Aorta (tissue), 5 donors: ENCODE measurements around the gene MYO18A. TPM values are rescaled to one million over a fixed set of nuclear protein-coding genes. Genes with fewer than 3 reads are reported as not detected.

Experiments used
- ATAC-seq: fragments of 200-7000 bp; cut with Tn5 transposase; one replicate; pipeline ENCODE4 v1.9.1; 2022; ENCODE audit warnings: moderate library complexity; ENCODE audit not compliant: low FRiP score
- DNase-seq, 2 donors: peaks; one replicate each; pipeline ENCODE4 v3.0.0-alpha.2; 2020
- H3K27ac ChIP-seq, 2 donors: one replicate each; pipeline ENCODE4 v1.5.1; 2013; ENCODE audit warnings: low read length in 2 of 2, mild to moderate bottlenecking in 2 of 2, moderate library complexity in 2 of 2, control low read depth in 1 of 2, inconsistent platforms in 1 of 2, low read depth in 1 of 2
- H3K27me3 ChIP-seq, 2 donors: one replicate each; pipeline ENCODE4 v1.6.1; 2013; ENCODE audit warnings: control low read depth in 1 of 2, low read length in 1 of 2, mild to moderate bottlenecking in 1 of 2, moderate library complexity in 1 of 2; ENCODE audit not compliant: insufficient read depth in 2 of 2, control insufficient read depth in 1 of 2
- H3K36me3 ChIP-seq, 2 donors: one replicate each; pipeline ENCODE4 v1.6.1; 2013; ENCODE audit warnings: control low read depth in 1 of 2, low read length in 1 of 2, mild to moderate bottlenecking in 1 of 2; ENCODE audit not compliant: insufficient read depth in 2 of 2, control insufficient read depth in 1 of 2
- H3K4me1 ChIP-seq, 2 donors: one replicate each; pipeline ENCODE4 v1.6.1; 2013; ENCODE audit warnings: low read length in 2 of 2, control low read depth in 1 of 2, mild to moderate bottlenecking in 1 of 2, moderate library complexity in 1 of 2; ENCODE audit not compliant: insufficient read depth in 2 of 2, control insufficient read depth in 1 of 2
- H3K4me3 ChIP-seq, 2 donors: one replicate each; pipeline ENCODE4 v1.5.1; 2013; ENCODE audit warnings: low read length in 2 of 2, control low read depth in 1 of 2, mild to moderate bottlenecking in 1 of 2
- H3K9me3 ChIP-seq: one replicate; pipeline ENCODE4 v1.6.1; 2013; ENCODE audit warnings: mild to moderate bottlenecking, low read length; ENCODE audit not compliant: control insufficient read depth
- WGBS, 2 donors: extraction: QIAGEN DNeasy Blood & Tissue Kit; methylation state at CpG; one replicate each; pipeline ENCODE4 v1.1.7; 2013; 5-methylcytosine and 5-hydroxymethylcytosine counted together
- intact Hi-C, 2 donors: fragments of 100-400 bp; cut with DNase I; formaldehyde crosslinking; loops; one replicate each; pipeline versions ENCODE4 v1.14.2 to v1.15.0; 2022
- polyA plus RNA-seq, 2 donors: library from polyadenylated mRNA; stranded (reverse); fragments of 200-250 nt; gene quantifications; one replicate each; pipeline ENCODE4 v1.2.3, GENCODE V29; 2013
- total RNA-seq, 2 donors: library from RNA; stranded (reverse); fragmentation: NEBNext Ultra II Directional; extraction: Animal tissue kit (Norgen Biotek cat#: 25700); gene quantifications; one replicate each; pipeline ENCODE4 v1.2.1, GENCODE V29; 2021
- donor health status: healthy with polysubstance abuse.
- donor health status: Bipolar disorder and iron deficiency.
- donor health status: DM: no; HTN: no; CAD: no.
- donor health status: DM: no; HTN: no; CAD: no.
- donor health status: DM: yes; HTN: yes; CAD: no.

The MYO18A gene
- total and polyA plus RNA-seq, 4 donors = 17.4 to 116 (median 104) TPM

DNA sequence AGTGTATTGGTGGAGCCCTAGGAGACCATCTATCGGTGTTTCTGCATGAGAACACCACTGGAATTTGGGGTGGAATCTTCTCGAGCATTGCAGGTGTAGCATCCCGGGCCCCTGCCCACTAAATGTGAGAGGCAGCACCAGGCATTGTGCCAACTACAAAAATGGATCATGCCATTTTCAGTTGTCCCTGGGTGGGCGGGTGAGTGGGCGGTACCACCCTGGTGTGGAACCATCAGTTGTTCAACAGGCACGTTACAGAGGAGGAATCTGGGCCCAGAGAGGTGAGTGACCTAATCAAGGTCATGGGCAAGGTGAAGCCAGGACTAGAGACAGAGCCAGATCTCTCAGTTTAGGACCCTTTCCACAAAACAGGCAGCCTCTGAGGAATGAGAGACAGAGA lies 128.5 kb downstream of the MYO18A start:
- Histone ChIP-seq H3K9me3 (no peaks in the 10 kb centered on the region), H3K4me3 (no peak overlapping the region), H3K27ac (no peak overlapping the region), H3K27me3 (no peaks in the 10 kb centered on the region), H3K36me3 (no peaks in the 10 kb centered on the region), H3K4me1 (no peaks in the 10 kb centered on the region)
- intact Hi-C loops = no loop called here
- WGBS, 2 donors = 65 to 75% methylated on average over 6 of the region's 6 CpGs
- DNase-seq (no peak), ATAC-seq (no peak)

- intact Hi-C loops = no loop called here
- H3K27me3 ChIP-seq = no peaks in the 10 kb centered on the region
These were observed 129.0 kb downstream of the MYO18A start for GRCh38 chr17:29051194-29051593.

DNA sequence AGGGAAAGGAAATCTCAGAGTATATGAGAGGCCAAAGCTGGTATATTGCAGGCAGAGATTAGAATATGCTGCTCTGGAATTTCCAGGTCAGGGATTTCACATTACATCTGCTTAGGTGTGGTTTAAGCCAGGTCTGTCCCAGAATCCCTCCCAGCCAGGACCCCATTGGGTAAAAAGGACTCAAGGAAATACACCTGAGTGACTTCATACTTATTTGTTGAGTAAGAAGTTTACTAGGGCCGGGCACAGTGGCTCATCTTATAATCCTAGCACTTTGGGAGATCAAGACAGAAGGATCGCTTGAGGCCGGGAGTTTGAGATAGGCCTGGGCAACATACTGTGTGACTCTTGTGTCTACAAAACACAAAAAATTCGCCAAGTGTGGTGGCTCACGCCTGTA lies 130.0 kb downstream of the MYO18A start:
- intact Hi-C loops = no loop called here
- Histone ChIP-seq H3K4me3 (no peak overlapping the region), H3K4me1 (no peaks in the 10 kb centered on the region), H3K9me3 (no peaks in the 10 kb centered on the region), H3K27ac (no peak overlapping the region), H3K27me3 (no peaks in the 10 kb centered on the region), H3K36me3 (no peaks in the 10 kb centered on the region)
- WGBS, 2 donors = 92 to 94% methylated on average over 5 of the region's 5 CpGs
- DNase-seq (no peak), ATAC-seq (no peak)

More at GRCh38 chr17:29051194-29051593, 129.0 kb downstream of the MYO18A start:
- Histone ChIP-seq H3K4me1 (no peaks in the 10 kb centered on the region), H3K36me3 (no peaks in the 10 kb centered on the region), H3K9me3 (no peaks in the 10 kb centered on the region), H3K4me3 (no peak overlapping the region), H3K27ac (no peak overlapping the region)
- ATAC-seq = no peak
- DNase-seq = no peak
- 85 to 90% methylated on average over 12 of the region's 12 CpGs for WGBS, 2 donors

- intact Hi-C loops = no loop called here
- Histone ChIP-seq H3K27ac (no peak overlapping the region), H3K27me3 (no peaks in the 10 kb centered on the region), H3K36me3 (no peaks in the 10 kb centered on the region), H3K9me3 (no peaks in the 10 kb centered on the region), H3K4me3 (no peak overlapping the region), H3K4me1 (no peaks in the 10 kb centered on the region)
- 83 to 89% methylated on average over 11 of the region's 11 CpGs for WGBS, 2 donors
- DNase-seq = no peak
- ATAC-seq = no peak
These were observed 130.6 kb downstream of the MYO18A start for GRCh38 chr17:29049541-29050145.

DNA sequence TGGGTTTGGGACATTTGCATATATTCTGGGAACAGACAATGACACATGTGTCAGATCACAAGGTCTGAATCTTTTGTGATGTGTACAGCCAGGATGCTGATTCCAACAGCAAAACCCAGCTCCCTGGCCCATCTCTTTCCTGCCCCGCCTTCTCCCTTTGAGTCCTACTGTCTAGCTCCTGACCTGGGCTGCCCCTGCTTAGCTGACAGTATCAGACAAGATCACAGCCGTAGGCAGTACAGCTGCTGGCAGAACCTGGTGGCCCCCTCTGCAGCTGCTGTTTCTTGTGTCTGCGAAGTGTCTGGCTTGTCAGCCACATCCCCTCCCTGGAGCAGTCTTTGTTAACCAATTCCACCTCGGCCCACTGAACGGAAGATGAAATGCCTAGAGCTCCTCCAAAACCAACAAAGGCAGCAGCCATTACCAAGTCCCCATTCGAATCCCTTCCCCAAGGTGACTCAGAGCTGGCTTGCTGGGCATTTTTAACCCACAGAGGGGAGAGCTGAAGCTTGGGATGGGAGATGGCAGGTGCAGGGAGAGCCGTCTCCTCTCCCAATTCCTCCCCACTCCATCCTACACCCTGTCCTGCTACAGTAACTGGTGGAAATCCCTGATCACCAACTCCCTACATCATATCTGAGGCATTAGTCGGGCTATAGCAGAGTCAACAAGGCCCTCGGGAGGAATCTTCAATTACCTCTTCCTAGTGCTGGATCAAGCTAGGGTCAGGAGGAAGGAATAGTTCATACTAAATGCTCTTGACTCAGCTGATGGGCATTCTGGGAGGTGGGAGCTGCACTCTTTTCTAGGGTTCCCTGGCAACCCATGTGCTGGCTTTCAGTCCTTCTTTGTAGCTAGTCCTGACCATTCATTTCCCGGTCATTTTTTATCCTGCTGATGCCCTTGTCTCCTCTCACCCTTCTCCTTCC lies 131.5 kb downstream of the MYO18A start:
- 47 to 51% methylated on average over 10 of the region's 10 CpGs for WGBS, 2 donors
- intact Hi-C loops = no loop called here
- Histone ChIP-seq H3K36me3 (no peaks in the 10 kb centered on the region), H3K27ac (no peak overlapping the region), H3K4me1 (no peaks in the 10 kb centered on the region), H3K4me3 (no peak overlapping the region), H3K9me3 (no peaks in the 10 kb centered on the region), H3K27me3 (no peaks in the 10 kb centered on the region)
- ATAC-seq (no peak), DNase-seq (no peak)

DNA sequence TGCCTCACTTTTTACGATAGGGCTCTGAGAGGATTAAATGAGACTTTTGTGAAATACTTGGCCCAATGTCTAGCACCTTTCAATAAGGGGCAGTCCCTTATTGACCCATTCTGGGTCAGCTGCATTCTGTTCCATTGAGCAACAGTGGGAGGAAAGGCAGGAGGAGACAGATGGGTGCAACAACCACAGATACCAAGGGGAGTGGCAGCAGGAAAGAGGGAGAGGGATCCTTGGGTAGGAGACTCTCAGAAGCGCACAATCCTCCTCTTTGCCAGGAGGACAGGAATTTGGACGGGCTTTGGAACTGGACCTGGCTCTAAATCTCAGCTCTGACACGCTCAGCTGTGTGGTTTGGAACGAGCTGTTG lies 133.7 kb downstream of the MYO18A start:
- H3K4me1 ChIP-seq = no peaks in the 10 kb centered on the region
- H3K36me3 ChIP-seq = no peaks in the 10 kb centered on the region
- WGBS, 2 donors = 77 to 78% methylated on average over 5 of the region's 5 CpGs
- DNase-seq = no peak
- H3K4me3 ChIP-seq = no peak overlapping the region
- H3K27ac ChIP-seq = no peak overlapping the region
- intact Hi-C loops = no loop called here
- no peaks in the 10 kb centered on the region for H3K9me3 ChIP-seq
- no peaks in the 10 kb centered on the region for H3K27me3 ChIP-seq
- no peak for ATAC-seq

DNA sequence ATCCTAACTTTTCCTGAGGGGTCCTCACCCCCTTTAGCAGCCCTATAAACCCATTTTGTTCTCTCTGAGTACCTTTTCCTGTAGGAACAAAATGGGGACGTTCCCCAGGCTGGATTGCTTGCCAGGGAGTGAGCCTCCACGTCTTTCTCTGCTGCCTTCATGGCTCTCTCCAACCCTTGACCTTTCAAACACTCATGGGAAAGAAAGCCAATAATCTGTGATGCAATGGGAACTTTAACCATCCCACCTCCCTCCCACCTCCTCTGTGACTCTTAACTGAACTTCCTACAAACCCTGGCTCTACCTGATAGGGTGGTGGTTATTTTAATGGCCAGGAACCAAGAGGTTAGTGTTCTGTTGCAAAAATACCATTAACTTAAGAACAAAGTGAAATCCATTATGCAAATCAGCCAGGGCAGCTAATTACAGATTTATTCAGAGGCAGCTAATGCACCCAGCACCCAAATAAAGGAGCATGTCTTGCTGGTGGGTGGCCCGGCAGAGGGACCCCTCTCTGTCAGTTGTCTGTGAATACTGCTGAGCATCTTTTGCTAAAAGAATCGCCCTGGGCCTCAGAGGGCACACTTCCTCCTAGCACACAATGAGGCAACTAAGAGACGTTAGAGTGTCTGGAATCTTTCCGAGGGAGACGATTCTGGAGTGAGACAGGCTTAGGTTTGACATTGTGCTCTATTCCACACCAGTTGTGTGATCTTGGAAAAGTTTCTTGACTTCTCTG lies 134.3 kb downstream of the MYO18A start:
- Histone ChIP-seq H3K4me1 (no peaks in the 10 kb centered on the region), H3K4me3 (no peak overlapping the region), H3K27ac (no peak overlapping the region), H3K36me3 (no peaks in the 10 kb centered on the region), H3K27me3 (no peaks in the 10 kb centered on the region), H3K9me3 (no peaks in the 10 kb centered on the region)
- DNase-seq (no peak), ATAC-seq (no peak)
- WGBS, 2 donors = 78 to 84% methylated on average over 7 of the region's 7 CpGs
- intact Hi-C loops = no loop called here

DNA sequence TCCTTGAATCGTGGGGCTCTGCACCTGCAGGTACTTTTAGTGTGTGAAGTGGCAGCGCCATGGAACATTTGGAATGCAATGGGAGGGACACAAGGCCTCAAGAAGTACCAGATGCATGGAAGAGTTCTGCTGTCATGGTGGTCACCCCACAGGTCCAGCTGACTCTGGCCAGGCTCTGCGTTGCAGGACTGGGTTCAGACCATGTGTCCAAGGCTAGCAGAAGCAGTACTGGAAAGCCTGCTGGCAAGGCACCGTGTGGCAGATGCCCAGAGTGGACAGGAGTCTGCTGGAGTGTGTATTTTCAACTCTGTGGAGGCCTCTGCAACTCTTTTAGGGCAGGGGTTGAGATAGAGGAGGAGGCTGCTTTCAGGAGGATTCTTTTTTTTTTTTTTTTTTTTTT lies 135.2 kb downstream of the MYO18A start:
- intact Hi-C loops = no loop called here
- ATAC-seq (no peak), DNase-seq (no peak)
- H3K27me3 ChIP-seq = no peaks in the 10 kb centered on the region
- no peaks in the 10 kb centered on the region for H3K4me1 ChIP-seq
- no peak overlapping the region for H3K27ac ChIP-seq
- H3K36me3 ChIP-seq = no peaks in the 10 kb centered on the region
- H3K9me3 ChIP-seq = no peaks in the 10 kb centered on the region
- no peak overlapping the region for H3K4me3 ChIP-seq
- WGBS, 2 donors = 95% methylated on average over 4 of the region's 4 CpGs
